MG63 (cell line): Measurements from ENCODE around the gene KRT37. TPM values are rescaled to one million over a fixed set of nuclear protein-coding genes. Genes with fewer than 3 reads are reported as not detected.
A peak's percentile ranks its signal among the peaks of the same experiment; 100 is the strongest.

Experiments used
- DNase-seq: peaks from one replicate; pipeline ENCODE4 v3.0.0-alpha.2; 2020
- H3K27me3 ChIP-seq: fragments of 250-450 bp; sonication (Bioruptor Pico); 2 replicates; pipeline ENCODE4 v1.5.1; 2020; ENCODE audit warnings: mild to moderate bottlenecking, moderate library complexity
- H3K36me3 ChIP-seq: fragments of 250-450 bp; sonication (Bioruptor Pico); 2 replicates; pipeline ENCODE4 v1.5.1; 2020; ENCODE audit warnings: mild to moderate bottlenecking, moderate library complexity
- H3K4me3 ChIP-seq: fragments of 250-450 bp; sonication (Bioruptor Pico); 2 replicates; pipeline ENCODE4 v1.5.1; 2020; ENCODE audit warnings: mild to moderate bottlenecking, moderate library complexity
- H3K9me3 ChIP-seq: fragments of 250-450 bp; sonication (Bioruptor Pico); 2 replicates; pipeline ENCODE4 v1.5.1; 2020; ENCODE audit warnings: mild to moderate bottlenecking, moderate library complexity
- total RNA-seq: library from RNA; depleted of rRNA; stranded (reverse); fragments of >200 nt; shearing (Covaris generic); gene quantifications from 2 replicates; pipeline ENCODE4 v1.2.3, GENCODE V29; 2014; ENCODE audit warnings: low replicate concordance

Gene KRT37
- total RNA-seq, 1 experiment from 2014 or later, result not detected

- H3K9me3 ChIP-seq, result no peaks in the 10 kb centered on the region
- no peaks in the 10 kb centered on the region for H3K27me3 ChIP-seq
- H3K36me3 ChIP-seq, result no peaks in the 10 kb centered on the region
- no peak overlapping the region for H3K4me3 ChIP-seq
- DNase-seq, result no peak
Measured at GRCh38 chr17:41418116-41418860, 6.1 kb downstream of the KRT37 start.

GRCh38 chr17:41417576-41418015 is 6.8 kb downstream of the KRT37 start:
- Histone ChIP-seq H3K9me3 (no peaks in the 10 kb centered on the region), H3K4me3 (no peak overlapping the region), H3K36me3 (no peaks in the 10 kb centered on the region), H3K27me3 (no peaks in the 10 kb centered on the region)
- no peak for DNase-seq

GRCh38 chr17:41417127-41417526 is 7.3 kb downstream of the KRT37 start:
- H3K4me3 ChIP-seq, result no peak overlapping the region
- no peak for DNase-seq
- no peaks in the 10 kb centered on the region for H3K9me3 ChIP-seq
- H3K36me3 ChIP-seq, result no peaks in the 10 kb centered on the region
- no peaks in the 10 kb centered on the region for H3K27me3 ChIP-seq

- DNase-seq, result no peak
- no peaks in the 10 kb centered on the region for H3K9me3 ChIP-seq
Measured at GRCh38 chr17:41416479-41416878, 7.9 kb downstream of the KRT37 start.

GRCh38 chr17:41415833-41416335 is 8.5 kb downstream of the KRT37 start:
- no peaks in the 10 kb centered on the region for H3K27me3 ChIP-seq
- no peaks in the 10 kb centered on the region for H3K36me3 ChIP-seq
- no peak overlapping the region for H3K4me3 ChIP-seq
- DNase-seq, result peak; percentile 91
- H3K9me3 ChIP-seq, result no peaks in the 10 kb centered on the region

More at GRCh38 chr17:41416479-41416878, 7.9 kb downstream of the KRT37 start:
- Histone ChIP-seq H3K27me3 (no peaks in the 10 kb centered on the region), H3K36me3 (no peaks in the 10 kb centered on the region), H3K4me3 (no peak overlapping the region)

GRCh38 chr17:41415411-41415810 is 9.0 kb downstream of the KRT37 start:
- no peaks in the 10 kb centered on the region for H3K9me3 ChIP-seq
- H3K36me3 ChIP-seq, result no peaks in the 10 kb centered on the region
- H3K27me3 ChIP-seq, result no peaks in the 10 kb centered on the region
- no peak for DNase-seq
- H3K4me3 ChIP-seq, result no peak overlapping the region

- Histone ChIP-seq H3K9me3 (no peaks in the 10 kb centered on the region), H3K4me3 (no peak overlapping the region), H3K36me3 (no peaks in the 10 kb centered on the region), H3K27me3 (no peaks in the 10 kb centered on the region)
- DNase-seq, result no peak
Measured at GRCh38 chr17:41413982-41414381, 10.4 kb downstream of the KRT37 start.

- H3K27me3 ChIP-seq, result no peaks in the 10 kb centered on the region
- DNase-seq, result no peak
- no peaks in the 10 kb centered on the region for H3K36me3 ChIP-seq
- no peak overlapping the region for H3K4me3 ChIP-seq
- H3K9me3 ChIP-seq, result no peaks in the 10 kb centered on the region
Measured at GRCh38 chr17:41413353-41413957, 10.9 kb downstream of the KRT37 start.

- Histone ChIP-seq H3K9me3 (no peaks in the 10 kb centered on the region), H3K36me3 (no peaks in the 10 kb centered on the region), H3K27me3 (no peaks in the 10 kb centered on the region), H3K4me3 (no peak overlapping the region)
- DNase-seq, result no peak
Measured at GRCh38 chr17:41411072-41411840, 13.1 kb downstream of the KRT37 start.

- Histone ChIP-seq H3K27me3 (no peaks in the 10 kb centered on the region), H3K4me3 (no peak overlapping the region), H3K36me3 (no peaks in the 10 kb centered on the region), H3K9me3 (no peaks in the 10 kb centered on the region)
- no peak for DNase-seq
Measured at GRCh38 chr17:41407226-41407625, 17.2 kb downstream of the KRT37 start.

- Histone ChIP-seq H3K27me3 (no peaks in the 10 kb centered on the region), H3K9me3 (no peaks in the 10 kb centered on the region)
- DNase-seq, result no peak
Measured at GRCh38 chr17:41406205-41406604, 18.2 kb downstream of the KRT37 start.

GRCh38 chr17:41404024-41404671 is 20.2 kb downstream of the KRT37 start:
- DNase-seq, result peak; percentile 90

More at GRCh38 chr17:41406205-41406604, 18.2 kb downstream of the KRT37 start:
- H3K4me3 ChIP-seq, result no peak overlapping the region
- H3K36me3 ChIP-seq, result no peaks in the 10 kb centered on the region

GRCh38 chr17:41403404-41404023 is 20.9 kb downstream of the KRT37 start:
- Histone ChIP-seq H3K9me3 (no peaks in the 10 kb centered on the region), H3K4me3 (no peak overlapping the region)
- DNase-seq, result no peak

More at GRCh38 chr17:41404024-41404671, 20.2 kb downstream of the KRT37 start:
- Histone ChIP-seq H3K36me3 (no peaks in the 10 kb centered on the region), H3K9me3 (no peaks in the 10 kb centered on the region), H3K4me3 (no peak overlapping the region), H3K27me3 (no peaks in the 10 kb centered on the region)

GRCh38 chr17:41402161-41402560 is 22.2 kb downstream of the KRT37 start:
- DNase-seq, result no peak
- H3K9me3 ChIP-seq, result no peaks in the 10 kb centered on the region
- no peaks in the 10 kb centered on the region for H3K36me3 ChIP-seq
- H3K4me3 ChIP-seq, result no peak overlapping the region
- H3K27me3 ChIP-seq, result no peaks in the 10 kb centered on the region

More at GRCh38 chr17:41403404-41404023, 20.9 kb downstream of the KRT37 start:
- H3K27me3 ChIP-seq, result no peaks in the 10 kb centered on the region
- no peaks in the 10 kb centered on the region for H3K36me3 ChIP-seq

- H3K36me3 ChIP-seq, result no peaks in the 10 kb centered on the region
- H3K4me3 ChIP-seq, result no peak within 1 kb of the TSS
- no peaks in the 10 kb centered on the region for H3K9me3 ChIP-seq
- DNase-seq, result no peak
- H3K27me3 ChIP-seq, result no peaks in the 10 kb centered on the region
Measured at GRCh38 chr17:41396996-41397660, 27.3 kb downstream of the KRT37 start, which contains the start of gene KRT31. TSS of gene KRT31 (minus strand) at chr17:41397608. CDS start at chr17:41397539, 69 bp downstream.

- Histone ChIP-seq H3K27me3 (no peaks in the 10 kb centered on the region), H3K36me3 (no peaks in the 10 kb centered on the region), H3K9me3 (no peaks in the 10 kb centered on the region), H3K4me3 (no peak overlapping the region)
- DNase-seq, result no peak
Measured at GRCh38 chr17:41396340-41396739, 28.0 kb downstream of the KRT37 start.
